ENCODE data around the gene MELK.

The MELK gene

DNA sequence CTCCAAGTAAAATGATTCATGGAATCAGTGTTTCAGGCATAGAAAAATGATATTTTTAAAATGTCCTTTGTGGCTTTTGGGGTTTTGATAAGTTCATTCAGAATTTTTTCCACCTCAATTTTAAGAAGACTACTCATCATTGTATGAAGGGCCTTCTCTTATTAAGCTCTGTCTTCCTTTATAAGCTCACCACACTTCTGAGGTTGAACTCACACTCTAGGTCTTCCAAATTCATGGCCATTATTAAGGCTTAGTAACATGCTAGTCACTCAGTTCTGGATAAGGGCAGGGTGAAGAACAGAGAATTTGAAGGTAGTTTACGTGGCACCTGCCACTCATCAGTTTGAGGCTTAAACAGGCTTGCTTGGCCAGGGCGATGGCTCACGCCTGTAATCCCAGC is 4.2 kb downstream of the MELK start:
- in situ Hi-C loops (cut with HindIII; ENCODE audit: low sequenced_read_pairs) = no loop called here
- TF ChIP-seq, protein P1, sequence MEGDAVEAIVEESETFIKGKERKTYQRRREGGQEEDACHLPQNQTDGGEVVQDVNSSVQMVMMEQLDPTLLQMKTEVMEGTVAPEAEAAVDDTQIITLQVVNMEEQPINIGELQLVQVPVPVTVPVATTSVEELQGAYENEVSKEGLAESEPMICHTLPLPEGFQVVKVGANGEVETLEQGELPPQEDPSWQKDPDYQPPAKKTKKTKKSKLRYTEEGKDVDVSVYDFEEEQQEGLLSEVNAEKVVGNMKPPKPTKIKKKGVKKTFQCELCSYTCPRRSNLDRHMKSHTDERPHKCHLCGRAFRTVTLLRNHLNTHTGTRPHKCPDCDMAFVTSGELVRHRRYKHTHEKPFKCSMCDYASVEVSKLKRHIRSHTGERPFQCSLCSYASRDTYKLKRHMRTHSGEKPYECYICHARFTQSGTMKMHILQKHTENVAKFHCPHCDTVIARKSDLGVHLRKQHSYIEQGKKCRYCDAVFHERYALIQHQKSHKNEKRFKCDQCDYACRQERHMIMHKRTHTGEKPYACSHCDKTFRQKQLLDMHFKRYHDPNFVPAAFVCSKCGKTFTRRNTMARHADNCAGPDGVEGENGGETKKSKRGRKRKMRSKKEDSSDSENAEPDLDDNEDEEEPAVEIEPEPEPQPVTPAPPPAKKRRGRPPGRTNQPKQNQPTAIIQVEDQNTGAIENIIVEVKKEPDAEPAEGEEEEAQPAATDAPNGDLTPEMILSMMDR (IDR thresholded peaks at IDR 0.05; ENCODE audit: low read depth, low read length, missing control alignments) = no peak
- peak; percentile 18 for DNase-seq (ENCODE audit: low read depth)
- no peak overlapping the region for H3K4me3 ChIP-seq (ENCODE audit: low read depth, low read length)

- in situ Hi-C loops (cut with HindIII; ENCODE audit: low sequenced_read_pairs) = no loop called here
- H3K4me3 ChIP-seq (ENCODE audit: low read depth, low read length) = no peak overlapping the region
Measured at GRCh38 chr9:36584620-36585460, 12.1 kb downstream of the MELK start.

GRCh38 chr9:36590231-36590630 is 17.5 kb downstream of the MELK start:
- TF ChIP-seq, protein P1 (IDR thresholded peaks at IDR 0.05; ENCODE audit: low read depth, low read length, missing control alignments) = no peak
- in situ Hi-C loops (cut with HindIII; ENCODE audit: low sequenced_read_pairs) = no loop called here
- H3K4me3 ChIP-seq (ENCODE audit: low read depth, low read length) = no peak overlapping the region
- no peak for DNase-seq (ENCODE audit: low read depth)

More at GRCh38 chr9:36584620-36585460, 12.1 kb downstream of the MELK start:
- TF ChIP-seq, protein P1 (IDR thresholded peaks at IDR 0.05; ENCODE audit: low read depth, low read length, missing control alignments) = no peak
- no peak for DNase-seq (ENCODE audit: low read depth)

- TF ChIP-seq, protein P1 (IDR thresholded peaks at IDR 0.05; ENCODE audit: low read depth, low read length, missing control alignments) = no peak
- in situ Hi-C loops (cut with HindIII; ENCODE audit: low sequenced_read_pairs) = no loop called here
Measured at GRCh38 chr9:36592801-36593583, 20.3 kb downstream of the MELK start.

GRCh38 chr9:36594213-36594612 is 21.5 kb downstream of the MELK start:
- no peak for DNase-seq (ENCODE audit: low read depth)
- in situ Hi-C loops (cut with HindIII; ENCODE audit: low sequenced_read_pairs) = no loop called here
- TF ChIP-seq, protein P1 (IDR thresholded peaks at IDR 0.05; ENCODE audit: low read depth, low read length, missing control alignments) = no peak
- H3K4me3 ChIP-seq (ENCODE audit: low read depth, low read length) = no peak overlapping the region

More at GRCh38 chr9:36592801-36593583, 20.3 kb downstream of the MELK start:
- H3K4me3 ChIP-seq (ENCODE audit: low read depth, low read length) = no peak overlapping the region
- no peak for DNase-seq (ENCODE audit: low read depth)

- in situ Hi-C loops (cut with HindIII; ENCODE audit: low sequenced_read_pairs) = no loop called here
- no peak overlapping the region for H3K4me3 ChIP-seq (ENCODE audit: low read depth, low read length)
- TF ChIP-seq, protein P1 (IDR thresholded peaks at IDR 0.05; ENCODE audit: low read depth, low read length, missing control alignments) = peak; percentile 87
- peak; percentile 58 for DNase-seq (ENCODE audit: low read depth)
Measured at GRCh38 chr9:36597412-36598178, 24.9 kb downstream of the MELK start.

Measured in astrocyte of the cerebellum (primary cell).